ENCODE measurements around the gene POLR3GL.

DNA sequence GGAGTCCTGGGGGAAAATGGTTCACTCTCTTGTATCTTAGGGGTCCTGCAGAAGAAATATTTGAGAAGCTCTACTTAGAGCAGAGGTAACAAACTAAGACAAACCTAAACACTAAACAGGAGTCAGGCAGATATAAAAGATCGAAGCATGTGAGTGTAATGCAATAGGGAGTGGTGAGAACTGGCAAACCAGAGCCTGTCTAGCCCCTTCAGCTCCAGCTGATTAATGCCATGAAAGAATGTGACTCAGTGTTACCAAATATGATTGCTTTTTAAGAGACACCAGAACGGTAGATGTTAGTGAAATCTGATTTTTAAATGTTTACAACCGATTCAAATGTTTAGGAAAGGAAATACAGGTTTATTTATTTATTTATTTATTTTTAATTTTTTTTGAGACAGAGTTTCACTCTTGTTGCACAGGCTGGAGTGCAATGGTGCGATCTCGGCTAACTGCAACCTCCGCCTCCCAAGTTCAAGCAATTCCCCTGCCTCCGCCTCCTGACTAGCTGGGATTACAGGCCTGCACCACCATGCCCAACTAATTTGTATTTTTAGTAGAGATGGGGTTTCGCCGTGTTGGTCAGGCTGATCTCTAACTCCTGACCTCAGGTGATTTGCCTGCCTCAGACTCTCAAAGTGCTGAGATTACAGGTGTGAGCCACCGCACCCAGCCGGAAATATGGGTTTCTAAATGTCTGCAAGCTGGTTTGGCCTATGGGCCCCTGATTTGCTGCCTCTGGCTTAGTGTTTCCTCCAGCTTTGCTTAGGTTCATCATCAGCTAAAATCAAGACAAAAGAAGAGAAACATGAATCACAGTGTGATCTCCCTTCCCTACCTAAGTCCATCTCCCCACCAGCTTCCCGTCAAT, 19.7 kb downstream of the POLR3GL start:
- TF ChIP-seq POLR2A (IDR thresholded peaks at IDR 0.05; ENCODE audit: low read depth, low read length), result no peak
- TF ChIP-seq POLR2AphosphoS5 (IDR thresholded peaks at IDR 0.05; ENCODE audit: low read depth, low read length), result no peak
- TF ChIP-seq PAX5 (IDR thresholded peaks at IDR 0.05; ENCODE audit: insufficient read depth, low read length, severe bottlenecking), result no peak
- TF ChIP-seq POU2F2 (IDR thresholded peaks at IDR 0.05; ENCODE audit: low read depth, low read length), result no peak
- TF ChIP-seq TAF1 (IDR thresholded peaks at IDR 0.05; ENCODE audit: low read depth, low read length), result no peak
- no peak for TF ChIP-seq SPI1 (IDR thresholded peaks at IDR 0.05; ENCODE audit: low read depth, low read length)

Data from GM12891 (cell line).